ENCODE data around the gene GABRR1.
"Not testable (repeated sequence)": the region's sequence is repeated elsewhere in the genome, so short reads cannot be mapped to it uniquely, and the experiment has no call there.

Gene GABRR1

DNA sequence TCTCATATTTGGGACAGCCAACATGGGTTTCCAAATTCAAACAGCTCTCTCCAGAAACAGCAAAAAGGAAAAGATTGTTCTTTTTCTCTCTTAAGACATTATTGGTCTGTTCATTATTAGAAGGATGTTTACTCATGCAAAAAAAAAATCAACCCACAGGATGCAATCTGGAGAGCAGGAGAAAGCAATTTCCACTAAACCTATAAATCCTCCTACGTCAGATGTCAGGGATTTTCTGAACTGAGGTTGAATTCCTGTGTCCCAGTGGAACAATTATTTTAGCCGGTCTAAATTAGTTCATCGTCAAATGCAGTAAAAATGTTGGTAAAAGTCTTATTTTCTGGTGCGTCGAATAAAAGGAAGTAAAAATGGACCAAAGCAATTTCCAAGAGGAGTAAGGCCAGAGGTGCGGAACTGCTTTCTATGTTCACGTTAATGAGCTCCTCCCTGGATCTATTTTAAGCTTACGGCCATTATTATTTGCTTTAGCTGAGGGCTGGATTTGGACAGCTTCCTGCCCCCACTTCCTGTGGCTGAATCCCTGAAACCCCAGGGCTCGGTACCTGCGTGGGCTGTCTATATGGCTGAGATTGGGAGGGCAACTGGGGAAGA, at the start of gene GABRR1:
GABRR1 (minus strand) TSS at position 60 of the 612 bp plus-strand sequence; CDS start at position 24, 36 bp downstream.
- DNase-seq = no peak

DNA sequence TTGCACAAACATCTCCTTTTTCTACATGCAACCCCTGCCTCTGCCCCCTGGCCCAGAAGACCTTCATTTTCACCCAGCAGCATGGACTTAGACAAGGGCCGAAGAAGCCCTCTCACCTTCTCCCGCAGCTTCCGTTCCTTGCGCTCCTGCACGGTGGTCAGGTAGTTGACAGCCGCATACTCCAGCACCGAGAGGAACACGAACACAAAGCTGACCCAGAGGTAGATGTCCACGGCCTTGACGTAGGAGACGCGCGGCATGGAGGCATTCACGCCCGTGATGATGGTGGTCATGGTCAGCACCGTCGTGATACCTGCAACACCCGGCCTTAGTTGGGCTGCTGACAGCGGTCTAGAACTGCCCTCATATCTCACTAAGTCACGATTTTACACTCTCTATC, 47.1 kb upstream of the GABRR1 start:
- no peak for DNase-seq

DNA sequence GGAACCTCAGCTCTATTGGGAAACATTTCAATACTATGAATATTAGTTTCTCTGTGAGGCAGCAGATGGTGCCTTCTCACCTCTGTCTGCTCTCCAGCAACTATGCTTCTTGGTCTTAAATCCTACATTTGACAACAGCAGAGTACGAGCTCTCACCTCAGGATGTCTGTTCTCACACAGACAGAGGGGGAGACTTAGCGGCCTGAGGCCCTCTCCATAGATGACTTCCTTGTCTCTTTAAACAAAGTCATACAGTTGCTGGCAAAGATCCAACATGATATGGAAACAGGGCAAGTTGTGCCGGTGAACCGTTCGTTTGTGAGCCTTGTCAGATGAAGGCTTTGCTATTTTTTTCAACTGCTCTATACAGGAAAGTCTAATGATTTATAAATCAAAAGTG, 43.7 kb upstream of the GABRR1 start:
- peak; percentile 95 for DNase-seq

- peak; percentile 94 for DNase-seq
Measured at GRCh38 chr6:89260310-89260709, 43.2 kb upstream of the GABRR1 start.

GRCh38 chr6:89258912-89259311, 41.8 kb upstream of the GABRR1 start:
- DNase-seq = no peak

GRCh38 chr6:89257781-89258180, 40.6 kb upstream of the GABRR1 start:
- DNase-seq = no peak

- DNase-seq = no peak
Measured at GRCh38 chr6:89257346-89257745, 40.2 kb upstream of the GABRR1 start.

DNA sequence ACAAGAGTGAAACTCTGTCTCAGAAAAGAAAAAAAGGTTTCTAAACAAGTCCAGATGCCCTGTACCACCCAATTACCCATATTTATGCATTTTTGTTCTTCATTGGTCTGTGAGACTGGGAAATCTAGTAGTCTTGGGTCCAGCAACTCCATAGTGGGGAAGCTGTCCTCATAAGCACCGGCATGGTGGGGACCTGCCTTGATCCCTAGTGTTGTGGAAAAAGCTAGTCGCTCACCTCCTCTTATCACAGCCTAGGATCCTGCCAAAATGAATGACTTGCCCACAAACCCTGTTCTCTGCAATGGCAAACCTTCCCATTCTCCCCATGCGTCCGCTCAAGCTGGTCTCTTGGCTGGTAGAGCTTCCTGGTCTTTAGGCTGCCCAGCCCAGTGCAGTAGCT, 38.3 kb upstream of the GABRR1 start:
- DNase-seq = no peak

DNA sequence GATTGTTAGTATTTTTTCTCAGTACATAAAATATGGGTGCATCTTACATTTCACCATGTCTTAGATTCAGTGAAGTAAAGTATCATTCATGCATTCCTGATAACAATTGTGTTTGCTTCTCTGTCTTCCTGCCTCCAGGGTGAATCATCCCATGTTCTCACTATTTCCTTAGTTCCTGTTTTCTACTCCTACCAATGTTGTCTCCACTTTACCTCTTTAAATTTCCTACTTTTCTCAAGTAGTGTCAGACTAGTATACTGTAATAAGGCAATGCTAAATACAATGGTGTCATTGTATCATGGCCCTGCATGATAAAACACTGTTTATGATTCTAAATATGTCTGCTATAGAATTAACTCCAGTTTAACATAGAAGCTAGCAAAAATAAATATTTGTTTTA, 37.4 kb upstream of the GABRR1 start:
- DNase-seq = peak; percentile 36

DNA sequence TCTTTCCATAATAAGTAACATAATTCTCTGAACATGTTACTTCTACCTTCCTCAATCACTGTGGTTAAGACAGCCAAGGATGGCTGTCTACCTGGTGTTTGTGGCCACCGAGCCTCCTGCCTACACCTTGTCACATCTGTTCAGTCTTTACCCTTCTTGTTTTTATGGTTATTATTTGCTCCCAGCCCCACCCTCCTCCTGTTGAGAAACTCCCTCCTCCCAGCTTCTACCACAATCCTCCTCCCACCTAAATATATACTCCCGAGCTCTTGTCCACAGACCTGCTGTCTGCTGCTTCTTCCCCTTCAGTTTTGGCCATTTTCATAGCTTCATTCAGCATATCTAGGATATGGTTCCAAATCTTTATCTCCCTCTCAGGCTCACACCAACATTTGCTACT, 35.7 kb upstream of the GABRR1 start:
- DNase-seq = peak; percentile 34

- no peak for DNase-seq
Measured at GRCh38 chr6:89251976-89252375, 34.8 kb upstream of the GABRR1 start.

DNA sequence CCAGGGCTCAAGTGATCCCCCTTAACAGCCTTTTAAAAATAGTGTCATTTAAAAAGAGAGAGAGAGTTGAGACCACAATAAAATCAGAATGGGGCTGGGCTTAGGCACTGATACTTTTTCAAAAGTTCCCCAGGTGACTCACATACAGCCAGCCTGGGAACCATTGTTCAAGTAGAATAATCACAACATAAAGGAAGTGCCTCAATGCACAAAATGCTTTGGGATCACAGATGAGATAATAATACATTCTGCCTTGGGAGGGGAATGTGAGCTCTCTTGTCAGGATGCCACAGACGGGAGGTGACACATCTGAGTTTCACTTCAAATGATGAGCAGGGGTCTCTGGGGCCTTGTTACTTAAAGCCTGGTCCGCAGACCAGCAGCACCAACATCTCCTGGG, 34.0 kb upstream of the GABRR1 start:
- no peak for DNase-seq

GRCh38 chr6:89250239-89250638, 33.1 kb upstream of the GABRR1 start:
- DNase-seq = no peak

DNA sequence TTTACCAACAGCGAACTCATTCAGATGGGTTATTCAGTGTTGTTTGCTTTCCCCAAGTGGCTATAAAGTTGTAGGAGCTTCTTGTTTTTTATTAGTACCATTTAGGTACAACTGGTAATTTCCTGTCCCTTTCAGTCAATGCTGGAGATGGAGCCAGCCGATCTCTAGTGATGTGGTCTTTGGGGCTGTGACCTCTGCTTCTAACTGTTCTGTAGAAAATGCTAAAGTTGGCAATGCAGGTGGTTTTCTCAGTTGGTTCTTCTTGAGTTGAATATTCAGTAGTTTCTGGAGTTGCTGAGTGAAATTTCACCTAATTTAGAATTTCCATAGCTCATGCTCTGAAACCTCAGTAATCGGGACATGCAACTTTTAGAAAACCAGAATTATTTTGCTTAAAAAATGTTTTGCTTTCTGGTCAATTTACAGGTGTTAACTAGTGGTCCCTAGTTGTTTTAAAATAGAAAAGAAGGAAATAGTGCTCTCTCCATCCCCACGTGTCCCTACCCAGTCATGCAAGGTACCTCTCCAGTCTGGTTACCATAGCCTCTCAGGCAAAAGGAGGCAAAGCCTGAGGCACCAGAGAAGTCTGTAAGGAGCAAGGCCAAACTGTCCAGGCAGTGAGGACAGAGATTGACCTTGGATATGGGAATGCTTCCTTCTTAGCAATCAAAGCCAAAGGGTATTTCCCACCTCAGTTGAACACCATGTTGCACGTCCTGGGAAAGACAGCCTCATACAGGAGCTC, 27.3 kb upstream of the GABRR1 start:
- no peak for DNase-seq

- DNase-seq = no peak
Measured at GRCh38 chr6:89243331-89243629, 26.1 kb upstream of the GABRR1 start.

- peak; percentile 83 for DNase-seq
Measured at GRCh38 chr6:89242574-89243330, 25.6 kb upstream of the GABRR1 start.

GRCh38 chr6:89239338-89239737, 22.2 kb upstream of the GABRR1 start:
- no peak for DNase-seq

DNA sequence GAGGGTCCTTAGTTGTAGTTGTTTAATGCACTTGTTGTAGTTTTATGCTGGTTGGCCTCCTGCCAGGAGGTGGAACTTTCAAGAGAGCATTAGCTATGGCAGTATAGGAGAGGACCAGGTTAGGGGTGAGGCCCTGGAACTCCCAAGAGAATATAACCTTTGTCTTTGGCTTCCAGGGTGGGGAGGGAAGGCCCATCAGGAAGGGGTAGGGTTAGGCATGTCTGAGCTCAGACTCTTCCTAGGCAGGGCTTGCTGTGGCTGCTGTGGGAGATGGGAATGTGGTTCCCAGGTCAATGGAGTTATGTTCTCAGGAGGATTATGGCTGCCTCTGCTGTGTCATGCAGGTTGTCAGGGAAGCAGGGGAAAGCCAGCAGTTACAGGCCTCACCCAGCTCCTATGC, 20.0 kb upstream of the GABRR1 start:
- no peak for DNase-seq

GRCh38 chr6:89233605-89234004, 16.4 kb upstream of the GABRR1 start:
- not testable (repeated sequence) for DNase-seq

DNA sequence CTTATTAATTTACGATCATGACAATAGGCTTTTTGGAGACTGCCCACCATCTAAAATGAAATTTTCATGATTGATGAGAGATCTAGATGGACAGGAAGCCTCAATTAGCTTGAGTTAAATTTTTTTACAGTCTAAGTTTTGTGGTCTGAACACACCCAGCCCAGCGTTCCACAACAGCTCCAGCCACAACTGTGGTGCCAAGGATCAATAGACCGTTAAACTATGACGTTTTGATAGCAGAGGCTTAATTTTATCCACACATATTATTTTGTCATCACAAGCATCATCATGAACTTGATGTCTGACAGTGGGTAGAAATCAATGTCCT, 5.5 kb upstream of the GABRR1 start:
- DNase-seq = no peak

DNA sequence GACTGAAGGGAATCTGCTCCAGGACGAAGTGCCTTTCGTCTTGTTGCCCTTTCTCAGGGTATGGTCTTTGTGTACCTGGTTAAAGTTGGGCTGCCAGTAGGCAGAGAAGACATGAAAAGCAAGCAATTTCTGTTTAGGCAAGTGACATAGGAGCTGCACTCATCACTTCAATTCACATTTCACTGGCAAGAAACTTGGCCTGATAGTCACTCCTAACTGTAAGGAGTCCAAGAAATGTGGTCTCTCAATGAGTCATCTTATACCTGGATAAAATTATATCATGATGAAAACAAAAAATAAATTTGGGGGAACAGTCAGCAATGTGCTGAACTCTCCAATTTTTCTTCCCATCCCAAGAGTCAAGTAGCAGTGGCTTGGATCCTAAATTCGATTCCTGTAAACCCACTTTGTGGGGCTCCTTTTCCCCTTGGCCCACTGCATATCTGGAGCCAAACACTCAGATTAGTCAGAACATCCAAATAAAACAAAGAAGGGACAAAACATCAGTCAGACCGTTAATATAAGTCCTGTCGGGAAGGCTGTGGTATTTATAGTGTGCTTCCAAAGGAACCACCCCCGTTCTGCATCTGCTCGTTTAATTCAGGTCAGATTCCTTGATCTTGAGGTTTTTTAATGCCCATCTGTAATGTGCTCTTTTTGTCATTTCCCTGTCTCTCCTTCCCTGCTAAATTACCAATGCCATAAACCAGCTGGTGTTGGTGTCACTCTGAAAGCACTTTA, 5.0 kb upstream of the GABRR1 start:
- peak; percentile 27 for DNase-seq

DNA sequence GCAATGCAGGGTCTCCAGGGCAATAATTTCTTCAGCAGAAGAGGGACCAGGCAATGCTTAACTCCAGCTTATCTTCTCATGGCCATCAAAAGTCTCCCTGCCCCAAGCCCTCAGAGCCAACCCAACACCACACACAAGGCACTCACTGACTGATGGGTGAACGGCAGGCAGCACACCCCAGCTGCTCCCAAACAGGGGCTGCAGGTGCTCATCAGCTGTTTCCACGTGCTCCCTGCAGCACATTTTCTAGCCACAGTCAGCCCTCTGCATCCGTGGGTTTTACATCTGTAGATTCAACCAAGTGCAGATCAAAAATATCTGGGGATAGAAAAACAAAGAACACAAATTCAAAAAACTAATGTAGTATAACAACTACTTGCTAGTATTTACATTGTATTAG, 4.0 kb upstream of the GABRR1 start:
- no peak for DNase-seq

DNA sequence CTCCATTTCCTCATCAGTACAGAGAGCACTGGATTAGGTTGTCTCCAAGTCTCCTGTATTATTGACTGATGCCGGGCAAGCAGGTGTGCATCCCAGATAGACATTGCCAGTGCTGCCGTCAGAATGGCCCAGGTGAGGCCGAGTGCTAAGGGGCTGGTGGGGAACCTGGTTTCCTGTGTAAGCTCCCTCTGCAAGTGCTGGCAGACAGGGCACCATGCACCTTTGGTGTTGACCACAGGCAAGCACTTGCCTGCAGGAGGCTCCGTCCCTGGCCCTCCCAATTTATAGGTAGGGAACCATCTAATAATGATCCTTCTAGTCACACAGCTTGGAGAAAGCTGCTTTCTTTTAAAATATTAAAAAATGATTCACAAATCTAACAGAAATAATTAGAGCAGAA, 747 bp downstream of the GABRR1 start:
- no peak for DNase-seq

GRCh38 chr6:89215391-89215790, 1.8 kb downstream of the GABRR1 start:
- DNase-seq = no peak

All from OCI-M1 (cell line).